NCI-H128 (cell line): Measurements from ENCODE around the gene TADA3.
A peak's percentile ranks its signal among the peaks of the same experiment; 100 is the strongest.

Experiments used
- DNase-seq: peaks from one replicate; lab custom pipeline; 2025; ENCODE audit not compliant: unreplicated experiment; lab: John Stamatoyannopoulos, UW

The TADA3 gene

GRCh38 chr3:9765865-9766264 is 26.4 kb downstream of the TADA3 start:
- no peak for DNase-seq

- DNase-seq, result no peak
Measured at GRCh38 chr3:9762871-9763270, 29.4 kb downstream of the TADA3 start.

GRCh38 chr3:9761919-9762318 is 30.4 kb downstream of the TADA3 start:
- no peak for DNase-seq

DNA sequence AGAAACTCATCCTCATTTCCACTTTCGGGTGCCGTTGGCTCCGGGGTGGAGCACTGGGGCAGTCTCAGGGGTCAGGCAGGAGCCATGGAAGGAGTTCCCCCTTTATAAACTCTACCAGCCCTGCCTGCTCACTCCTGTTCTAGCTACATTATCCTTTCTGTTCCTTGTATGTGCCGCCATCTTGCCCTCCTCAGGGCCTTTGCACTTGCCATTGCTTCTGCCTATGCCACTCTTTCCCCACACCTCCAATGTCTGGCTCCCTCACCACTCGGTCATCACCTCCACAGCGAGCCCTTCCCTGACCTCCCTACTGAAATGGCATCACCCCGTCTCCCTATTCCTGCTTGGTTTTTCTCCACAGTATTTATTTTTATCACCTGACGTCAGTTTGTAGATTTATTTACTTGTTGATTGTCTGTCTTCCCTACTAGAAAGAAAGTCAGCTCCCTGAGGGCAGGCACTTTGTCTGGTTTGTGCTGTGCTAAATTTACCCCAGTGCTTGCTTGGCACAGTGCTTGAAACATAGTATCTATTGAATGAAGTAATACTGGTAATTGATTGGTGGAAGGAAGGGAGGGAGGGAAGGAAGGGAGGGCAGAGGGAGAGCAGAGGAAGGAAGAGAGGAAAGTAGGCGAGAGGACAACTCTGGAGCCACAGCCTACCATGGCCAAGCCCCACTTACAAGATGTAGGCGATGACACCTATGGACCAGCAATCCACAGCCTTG is 31.3 kb downstream of the TADA3 start:
- DNase-seq, result no peak

- DNase-seq, result no peak
Measured at GRCh38 chr3:9757427-9757826, 34.8 kb downstream of the TADA3 start.

DNA sequence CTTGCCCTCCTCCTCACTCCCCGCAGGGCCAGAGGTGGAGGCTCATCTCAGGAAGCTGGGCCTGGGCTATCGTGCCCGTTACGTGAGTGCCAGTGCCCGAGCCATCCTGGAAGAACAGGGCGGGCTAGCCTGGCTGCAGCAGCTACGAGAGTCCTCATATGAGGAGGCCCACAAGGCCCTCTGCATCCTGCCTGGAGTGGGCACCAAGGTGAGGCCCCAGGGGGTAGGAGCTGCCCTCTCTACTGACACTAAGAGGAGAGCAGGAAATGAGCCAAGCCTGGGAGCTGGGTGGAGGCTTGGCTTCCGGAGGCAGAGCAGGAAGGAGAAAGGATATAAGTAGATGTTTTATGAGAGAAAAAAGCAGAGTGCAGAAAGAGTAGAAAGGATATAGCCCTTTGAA is 37.6 kb downstream of the TADA3 start:
- no peak for DNase-seq

DNA sequence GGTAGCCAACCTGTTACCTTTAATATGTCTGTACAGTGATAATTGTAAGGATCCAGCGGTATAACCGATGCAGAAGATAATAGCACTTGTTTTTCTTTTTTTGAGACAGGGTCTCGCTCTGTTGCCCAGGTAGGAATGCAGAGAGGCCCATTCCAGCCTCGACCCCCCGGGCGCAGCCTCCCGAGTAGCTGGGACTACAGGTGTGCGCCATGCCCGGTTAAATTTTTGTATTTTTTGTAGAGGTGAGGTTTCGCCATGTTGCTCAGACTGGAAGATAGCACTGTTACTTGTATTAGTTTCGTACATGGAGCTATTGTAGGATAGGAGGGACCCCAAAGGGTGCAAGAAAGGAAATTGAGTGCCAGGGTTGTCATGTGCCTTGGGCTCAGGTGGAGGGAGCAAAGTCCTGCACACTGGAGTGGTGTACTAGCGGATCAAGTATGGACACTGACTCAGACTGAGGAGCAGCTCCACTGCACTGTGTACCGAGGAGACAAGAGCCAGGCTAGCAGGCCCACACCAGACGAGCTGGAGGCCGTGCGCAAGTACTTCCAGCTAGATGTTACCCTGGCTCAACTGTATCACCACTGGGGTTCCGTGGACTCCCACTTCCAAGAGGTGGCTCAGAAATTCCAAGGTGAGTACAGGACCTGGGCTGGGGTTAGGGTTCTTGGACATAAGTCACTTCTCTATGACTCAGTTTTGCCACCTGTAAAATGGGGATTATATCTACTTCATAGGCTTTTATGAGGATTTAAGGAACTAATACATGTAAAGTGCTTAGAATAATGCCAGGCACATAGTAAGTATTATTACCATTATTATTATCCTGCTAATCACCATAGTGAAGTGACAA is 41.5 kb downstream of the TADA3 start:
- no peak for DNase-seq

DNA sequence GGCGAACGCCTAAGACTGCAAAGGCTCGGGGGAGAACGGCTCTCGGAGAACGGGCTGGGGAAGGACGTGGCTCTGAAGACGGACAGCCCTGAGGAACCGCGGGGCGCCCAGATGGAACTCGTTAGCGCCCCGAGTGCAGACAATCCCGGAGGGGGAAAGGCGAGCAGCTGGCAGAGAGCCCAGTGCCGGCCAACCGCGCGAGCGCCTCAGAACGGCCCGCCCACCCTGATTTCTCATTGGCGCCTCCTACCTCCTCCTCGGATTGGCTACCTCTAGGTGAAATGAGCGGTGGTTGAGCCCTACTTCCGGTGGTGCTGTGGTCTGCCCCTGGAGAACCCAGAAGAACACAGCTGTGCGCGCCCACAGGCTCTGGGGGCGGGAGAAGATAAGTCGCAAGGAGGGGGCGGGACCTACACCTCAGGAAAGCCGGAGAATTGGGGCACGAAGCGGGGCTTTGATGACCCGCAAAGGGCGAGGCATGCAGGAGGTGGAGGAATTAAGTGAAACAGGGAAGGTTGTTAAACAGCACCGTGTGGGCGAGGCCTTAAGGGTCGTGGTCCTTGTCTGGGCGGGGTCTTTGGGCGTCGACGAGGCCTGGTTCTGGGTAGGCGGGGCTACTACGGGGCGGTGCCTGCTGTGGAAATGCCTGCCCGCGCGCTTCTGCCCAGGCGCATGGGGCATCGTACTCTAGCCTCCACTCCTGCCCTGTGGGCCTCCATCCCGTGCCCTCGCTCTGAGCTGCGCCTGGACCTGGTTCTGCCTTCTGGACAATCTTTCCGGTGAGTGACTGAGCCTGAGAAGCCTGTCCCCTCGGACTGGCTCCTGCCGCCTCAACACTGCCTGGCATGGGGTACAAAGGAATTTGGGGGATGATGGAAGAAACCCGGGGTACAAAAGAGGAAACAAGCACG is 42.4 kb downstream of the TADA3 start, which contains the start of gene OGG1:
Gene OGG1 (plus strand): TSS at position 308 of the 911 bp plus-strand sequence. CDS start 335 bp downstream, at position 643.
- DNase-seq, result peak; percentile 87

DNA sequence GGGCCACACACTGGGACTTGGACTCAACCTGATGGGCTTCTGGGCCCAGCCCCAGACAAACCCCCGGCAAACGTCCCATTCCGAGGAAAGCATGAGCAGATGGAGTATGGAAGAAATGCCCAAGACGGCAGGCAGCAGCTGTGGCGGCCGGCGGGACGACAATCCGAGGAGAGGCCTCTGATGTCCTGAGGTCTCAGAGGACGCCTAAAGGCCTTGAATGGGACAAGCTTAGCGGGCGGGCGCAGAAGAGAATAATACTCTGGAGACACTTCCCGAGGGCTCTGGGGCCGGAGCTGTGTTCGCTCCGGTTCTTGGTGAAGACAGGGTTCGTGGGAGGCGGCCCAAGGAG is 43.0 kb downstream of the TADA3 start:
- DNase-seq, result no peak

DNA sequence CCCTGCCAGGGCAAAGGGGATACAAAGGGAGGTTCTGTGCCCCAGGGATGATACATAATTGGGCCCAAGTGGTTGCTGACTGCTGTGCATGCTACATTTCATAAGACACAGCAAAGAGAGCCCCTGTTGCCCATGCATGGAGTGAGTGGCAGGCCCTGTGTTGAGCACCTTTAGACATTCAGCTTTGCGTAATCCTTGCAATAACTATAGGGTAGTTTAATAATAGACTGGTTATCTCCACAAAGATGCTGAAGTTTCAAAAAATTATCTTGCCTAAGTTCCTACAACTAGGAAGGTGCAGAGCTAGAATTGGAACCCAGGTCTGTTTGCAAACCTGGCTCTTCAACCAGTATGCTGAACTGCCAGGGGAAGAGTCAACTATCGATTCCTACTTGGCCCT is 44.2 kb downstream of the TADA3 start:
- DNase-seq, result no peak

DNA sequence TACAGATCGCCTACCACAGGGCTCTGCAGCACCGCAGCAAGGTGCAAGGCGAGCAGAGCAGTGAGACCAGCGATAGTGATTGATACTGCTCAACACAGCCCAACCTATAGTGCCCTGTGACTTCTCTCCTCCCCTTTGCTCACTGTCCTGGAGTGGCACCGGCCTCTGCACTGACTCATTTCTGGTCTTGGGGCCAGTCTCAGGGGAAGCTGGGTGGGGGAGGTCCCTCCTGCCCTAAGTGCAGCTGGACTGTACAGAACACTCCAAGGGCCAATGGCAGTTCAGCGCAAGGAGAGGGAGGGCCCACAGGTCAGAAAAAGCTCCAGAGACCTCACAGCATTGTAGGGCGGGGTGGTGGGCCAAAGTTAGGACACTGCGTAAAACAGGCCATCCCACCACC is 45.0 kb downstream of the TADA3 start:
- DNase-seq, result no peak

- DNase-seq, result no peak
Measured at GRCh38 chr3:9746330-9746729, 45.9 kb downstream of the TADA3 start.

DNA sequence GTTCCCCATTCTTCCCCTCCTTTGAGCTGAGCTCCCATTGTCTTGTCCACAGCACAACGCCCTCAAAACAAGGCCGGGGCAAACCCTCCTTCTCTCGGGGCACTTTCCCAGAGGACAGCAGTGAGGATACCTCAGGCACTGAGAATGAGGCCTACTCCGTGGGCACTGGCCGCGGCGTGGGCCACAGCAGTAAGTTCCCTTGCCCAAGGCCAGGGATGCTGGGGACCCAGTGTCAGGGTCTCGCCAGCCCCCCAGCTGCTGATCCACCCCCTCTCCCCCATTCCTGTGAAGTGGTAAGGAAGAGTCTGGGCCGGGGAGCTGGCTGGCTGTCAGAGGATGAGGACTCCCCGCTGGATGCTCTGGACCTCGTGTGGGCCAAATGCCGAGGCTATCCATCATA is 46.8 kb downstream of the TADA3 start:
- no peak for DNase-seq

GRCh38 chr3:9744162-9744561 is 48.1 kb downstream of the TADA3 start:
- DNase-seq, result no peak

- no peak for DNase-seq
Measured at GRCh38 chr3:9743548-9743947, 48.7 kb downstream of the TADA3 start.

DNA sequence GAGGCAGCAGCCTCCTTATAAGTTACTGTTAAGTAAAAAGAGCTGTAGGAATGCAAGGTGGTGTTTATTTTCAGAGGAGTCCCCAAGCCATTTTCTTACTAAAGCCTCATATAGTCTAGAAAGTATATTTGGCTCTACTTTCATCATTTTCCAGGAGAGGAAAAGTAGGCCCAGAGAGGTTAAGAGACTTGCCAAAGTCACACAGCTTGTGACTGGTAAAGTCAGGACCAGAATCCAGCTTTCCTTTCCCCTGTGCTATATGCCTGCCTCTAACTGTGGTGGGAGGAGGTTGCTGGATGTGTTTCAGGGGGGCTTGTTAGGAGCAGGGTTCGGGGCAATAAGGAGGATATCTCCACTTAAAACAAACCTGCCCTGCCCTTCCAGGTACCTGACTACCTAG is 49.7 kb downstream of the TADA3 start:
- no peak for DNase-seq

DNA sequence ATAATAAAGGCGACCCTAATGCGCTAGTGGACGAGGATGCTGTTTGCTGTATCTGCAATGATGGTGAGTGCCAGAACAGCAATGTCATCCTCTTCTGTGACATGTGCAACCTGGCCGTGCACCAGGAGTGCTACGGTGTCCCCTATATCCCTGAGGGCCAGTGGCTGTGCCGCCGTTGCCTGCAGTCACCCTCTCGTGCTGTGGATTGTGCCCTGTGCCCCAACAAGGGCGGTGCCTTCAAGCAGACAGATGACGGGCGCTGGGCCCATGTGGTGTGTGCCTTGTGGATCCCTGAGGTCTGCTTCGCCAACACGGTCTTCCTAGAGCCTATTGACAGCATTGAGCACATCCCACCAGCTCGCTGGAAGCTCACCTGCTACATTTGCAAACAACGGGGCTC is 53.1 kb downstream of the TADA3 start:
- DNase-seq, result no peak

DNA sequence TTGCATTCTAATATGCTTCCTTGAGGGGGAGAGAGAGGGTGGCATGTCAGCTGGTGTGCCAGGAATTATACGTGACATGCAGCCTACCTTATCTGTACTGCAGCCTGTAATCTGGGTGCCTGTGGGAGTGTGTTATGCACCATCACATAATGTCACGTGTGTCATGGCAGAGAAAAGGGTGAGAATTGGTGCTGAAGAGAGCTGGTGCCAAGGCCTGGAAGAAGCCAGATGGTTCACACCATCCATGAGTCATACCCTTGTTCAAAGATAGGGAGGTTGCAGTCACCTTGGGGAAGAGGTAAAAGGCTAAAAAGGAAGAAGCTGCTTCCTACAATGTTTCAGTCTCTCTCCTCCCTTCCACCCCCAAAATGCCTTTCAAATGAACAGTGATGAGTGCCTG is 55.4 kb downstream of the TADA3 start:
- DNase-seq, result no peak

GRCh38 chr3:9732740-9733115 is 59.5 kb downstream of the TADA3 start:
- DNase-seq, result no peak

GRCh38 chr3:9732080-9732739 is 60.1 kb downstream of the TADA3 start:
- no peak for DNase-seq
